Fibroblast of pulmonary artery (primary cell): ENCODE results near the gene SLCO3A1.

Experiments used
- DNase-seq: peaks from one replicate; pipeline ENCODE4 v3.0.0-alpha.2; 2010; ENCODE audit warnings: low read depth
- H3K4me3 ChIP-seq: replicated peaks from 2 replicates; pipeline ENCODE4 v1.5.1; 2011; ENCODE audit warnings: low read depth, mild to moderate bottlenecking, control low read depth, low read length, moderate library complexity
- CTCF ChIP-seq: IDR thresholded peaks from 2 replicates; pipeline ENCODE4 v1.5.1; 2011; ENCODE audit warnings: mild to moderate bottlenecking, control low read depth, low read length, inconsistent platforms; ENCODE audit errors: missing control alignments

The SLCO3A1 gene

GRCh38 chr15:92130906-92131305, 277.4 kb downstream of the SLCO3A1 start:
- TF ChIP-seq CTCF = no peak
- H3K4me3 ChIP-seq = no peak overlapping the region
- no peak for DNase-seq

GRCh38 chr15:92132982-92133755, 279.7 kb downstream of the SLCO3A1 start:
- DNase-seq = no peak
- no peak overlapping the region for H3K4me3 ChIP-seq
- no peak for TF ChIP-seq CTCF

- no peak overlapping the region for H3K4me3 ChIP-seq
- no peak for TF ChIP-seq CTCF
These were observed 287.3 kb downstream of the SLCO3A1 start for GRCh38 chr15:92140796-92141195.

GRCh38 chr15:92141607-92142006, 288.1 kb downstream of the SLCO3A1 start:
- DNase-seq = no peak
- no peak overlapping the region for H3K4me3 ChIP-seq
- TF ChIP-seq CTCF = no peak

More at GRCh38 chr15:92140796-92141195, 287.3 kb downstream of the SLCO3A1 start:
- DNase-seq = no peak

- H3K4me3 ChIP-seq = no peak overlapping the region
- no peak for TF ChIP-seq CTCF
- peak; percentile 14 for DNase-seq
These were observed 289.0 kb downstream of the SLCO3A1 start for GRCh38 chr15:92142242-92143232.

- no peak for DNase-seq
- no peak for TF ChIP-seq CTCF
- no peak overlapping the region for H3K4me3 ChIP-seq
These were observed 290.3 kb downstream of the SLCO3A1 start for GRCh38 chr15:92143765-92144164.
